ENCODE measurements around the gene MAP2K7.

GRCh38 chr19:7932930-7933300 is 29.2 kb downstream of the MAP2K7 start:
- TF ChIP-seq ZBTB7A (tag by site-specific recombination; IDR thresholded peaks at IDR 0.05; ENCODE audit: low read depth) (no peak), ATF2 (tag by site-specific recombination; IDR thresholded peaks at IDR 0.05; ENCODE audit: low read depth) (no peak), ZNF174 (tag by site-specific recombination; IDR thresholded peaks at IDR 0.05) (no peak), ZBTB1 (tag by site-specific recombination; IDR thresholded peaks at IDR 0.05) (no peak), YY1 (tag by site-specific recombination; IDR thresholded peaks at IDR 0.05) (no peak), ZNF184 (tag by site-specific recombination; IDR thresholded peaks at IDR 0.05) (no peak), ZNF626 (tag by site-specific recombination; IDR thresholded peaks at IDR 0.05) (no peak), ZNF704 (tag by site-specific recombination; IDR thresholded peaks at IDR 0.05) (no peak), ZFP3 (tag by site-specific recombination; IDR thresholded peaks at IDR 0.05; ENCODE audit: low read depth) (no peak)
- TF ChIP-seq, protein P1, sequence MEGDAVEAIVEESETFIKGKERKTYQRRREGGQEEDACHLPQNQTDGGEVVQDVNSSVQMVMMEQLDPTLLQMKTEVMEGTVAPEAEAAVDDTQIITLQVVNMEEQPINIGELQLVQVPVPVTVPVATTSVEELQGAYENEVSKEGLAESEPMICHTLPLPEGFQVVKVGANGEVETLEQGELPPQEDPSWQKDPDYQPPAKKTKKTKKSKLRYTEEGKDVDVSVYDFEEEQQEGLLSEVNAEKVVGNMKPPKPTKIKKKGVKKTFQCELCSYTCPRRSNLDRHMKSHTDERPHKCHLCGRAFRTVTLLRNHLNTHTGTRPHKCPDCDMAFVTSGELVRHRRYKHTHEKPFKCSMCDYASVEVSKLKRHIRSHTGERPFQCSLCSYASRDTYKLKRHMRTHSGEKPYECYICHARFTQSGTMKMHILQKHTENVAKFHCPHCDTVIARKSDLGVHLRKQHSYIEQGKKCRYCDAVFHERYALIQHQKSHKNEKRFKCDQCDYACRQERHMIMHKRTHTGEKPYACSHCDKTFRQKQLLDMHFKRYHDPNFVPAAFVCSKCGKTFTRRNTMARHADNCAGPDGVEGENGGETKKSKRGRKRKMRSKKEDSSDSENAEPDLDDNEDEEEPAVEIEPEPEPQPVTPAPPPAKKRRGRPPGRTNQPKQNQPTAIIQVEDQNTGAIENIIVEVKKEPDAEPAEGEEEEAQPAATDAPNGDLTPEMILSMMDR (tag by site-specific recombination; IDR thresholded peaks at IDR 0.05), result no peak
- TF ChIP-seq, protein P2, sequence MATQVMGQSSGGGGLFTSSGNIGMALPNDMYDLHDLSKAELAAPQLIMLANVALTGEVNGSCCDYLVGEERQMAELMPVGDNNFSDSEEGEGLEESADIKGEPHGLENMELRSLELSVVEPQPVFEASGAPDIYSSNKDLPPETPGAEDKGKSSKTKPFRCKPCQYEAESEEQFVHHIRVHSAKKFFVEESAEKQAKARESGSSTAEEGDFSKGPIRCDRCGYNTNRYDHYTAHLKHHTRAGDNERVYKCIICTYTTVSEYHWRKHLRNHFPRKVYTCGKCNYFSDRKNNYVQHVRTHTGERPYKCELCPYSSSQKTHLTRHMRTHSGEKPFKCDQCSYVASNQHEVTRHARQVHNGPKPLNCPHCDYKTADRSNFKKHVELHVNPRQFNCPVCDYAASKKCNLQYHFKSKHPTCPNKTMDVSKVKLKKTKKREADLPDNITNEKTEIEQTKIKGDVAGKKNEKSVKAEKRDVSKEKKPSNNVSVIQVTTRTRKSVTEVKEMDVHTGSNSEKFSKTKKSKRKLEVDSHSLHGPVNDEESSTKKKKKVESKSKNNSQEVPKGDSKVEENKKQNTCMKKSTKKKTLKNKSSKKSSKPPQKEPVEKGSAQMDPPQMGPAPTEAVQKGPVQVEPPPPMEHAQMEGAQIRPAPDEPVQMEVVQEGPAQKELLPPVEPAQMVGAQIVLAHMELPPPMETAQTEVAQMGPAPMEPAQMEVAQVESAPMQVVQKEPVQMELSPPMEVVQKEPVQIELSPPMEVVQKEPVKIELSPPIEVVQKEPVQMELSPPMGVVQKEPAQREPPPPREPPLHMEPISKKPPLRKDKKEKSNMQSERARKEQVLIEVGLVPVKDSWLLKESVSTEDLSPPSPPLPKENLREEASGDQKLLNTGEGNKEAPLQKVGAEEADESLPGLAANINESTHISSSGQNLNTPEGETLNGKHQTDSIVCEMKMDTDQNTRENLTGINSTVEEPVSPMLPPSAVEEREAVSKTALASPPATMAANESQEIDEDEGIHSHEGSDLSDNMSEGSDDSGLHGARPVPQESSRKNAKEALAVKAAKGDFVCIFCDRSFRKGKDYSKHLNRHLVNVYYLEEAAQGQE (tag by site-specific recombination; IDR thresholded peaks at IDR 0.05), result no peak
- TF ChIP-seq, protein P3, sequence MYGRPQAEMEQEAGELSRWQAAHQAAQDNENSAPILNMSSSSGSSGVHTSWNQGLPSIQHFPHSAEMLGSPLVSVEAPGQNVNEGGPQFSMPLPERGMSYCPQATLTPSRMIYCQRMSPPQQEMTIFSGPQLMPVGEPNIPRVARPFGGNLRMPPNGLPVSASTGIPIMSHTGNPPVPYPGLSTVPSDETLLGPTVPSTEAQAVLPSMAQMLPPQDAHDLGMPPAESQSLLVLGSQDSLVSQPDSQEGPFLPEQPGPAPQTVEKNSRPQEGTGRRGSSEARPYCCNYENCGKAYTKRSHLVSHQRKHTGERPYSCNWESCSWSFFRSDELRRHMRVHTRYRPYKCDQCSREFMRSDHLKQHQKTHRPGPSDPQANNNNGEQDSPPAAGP (tag by site-specific recombination; IDR thresholded peaks at IDR 0.05), result no peak

All from HEK293 (cell line).